Sigmoid colon (tissue), 7 donors: ENCODE data around the gene RYR3. TPM values are rescaled to one million over a fixed set of nuclear protein-coding genes. Genes with fewer than 3 reads are reported as not detected.

Experiments
- DNase-seq: peaks from one replicate; pipeline ENCODE4 v3.0.0-alpha.2; 2019
- H3K27ac ChIP-seq, 4 donors: fragments of 200-600 bp; sonication (generic); one replicate each; pipeline ENCODE4 v1.5.1; 2016 to 2019; ENCODE audit warnings: mild to moderate bottlenecking in 1 of 4
- H3K27me3 ChIP-seq, 3 donors: fragments of 200-600 bp; sonication (generic); one replicate each; pipeline ENCODE4 v1.5.1; 2019; ENCODE audit warnings: mild to moderate bottlenecking in 1 of 3
- H3K36me3 ChIP-seq, 4 donors: fragments of 200-600 bp; sonication (generic); one replicate each; pipeline ENCODE4 v1.5.1; 2016 to 2019
- H3K4me1 ChIP-seq, 4 donors: fragments of 200-600 bp; sonication (generic); one replicate each; pipeline ENCODE4 v1.5.1; 2017 to 2019
- H3K4me3 ChIP-seq, 4 donors: fragments of 200-600 bp; sonication (generic); one replicate each; pipeline ENCODE4 v1.5.1; 2017 to 2019; ENCODE audit warnings: mild to moderate bottlenecking in 2 of 4, moderate library complexity in 1 of 4
- H3K9me3 ChIP-seq, 4 donors: fragments of 200-600 bp in 3 of 4; sonication (generic) in 3 of 4; one replicate each; pipeline versions ENCODE4 v1.5.1 to v1.6.1; 2013 to 2019
- CTCF ChIP-seq, 4 experiments: fragments of 450-650 bp in 3 of 4; fragments of 200-600 bp in 1 of 4; IDR thresholded peaks; one replicate each; pipeline ENCODE4 v1.5.1; 2016 to 2019; ENCODE audit warnings: antibody characterized with exemption in 4 of 4, mild to moderate bottlenecking in 3 of 4, moderate library complexity in 2 of 4
- EP300 ChIP-seq, 4 donors: sonication (generic); formaldehyde crosslinking; IDR thresholded peaks; one replicate each; pipeline ENCODE4 v1.6.1; 2017; ENCODE audit warnings: antibody characterized with exemption in 4 of 4
- POLR2A ChIP-seq, 2 donors: fragments of 450-650 bp; IDR thresholded peaks; one replicate each; pipeline ENCODE4 v1.6.1; 2016; ENCODE audit warnings: antibody characterized with exemption in 2 of 2, mild to moderate bottlenecking in 2 of 2, moderate library complexity in 2 of 2
- POLR2AphosphoS5 ChIP-seq, 4 donors: sonication (generic); formaldehyde crosslinking; IDR thresholded peaks; one replicate each; pipeline ENCODE4 v1.6.1; 2017; ENCODE audit warnings: antibody characterized with exemption in 4 of 4
- WGBS, 2 donors: extraction: QIAGEN DNeasy Blood & Tissue Kit; methylation state at CpG; one replicate each; pipeline ENCODE4 v1.1.7; 2013; 5-methylcytosine and 5-hydroxymethylcytosine counted together
- intact Hi-C: fragments of 100-400 bp; cut with DNase I; formaldehyde crosslinking; loops from one replicate; pipeline ENCODE4 v1.15.1; 2023
- polyA plus RNA-seq, 3 donors: library from polyadenylated mRNA; stranded (reverse); fragments of 200-250 nt; gene quantifications; one replicate each; pipeline ENCODE4 v1.2.3, GENCODE V29; 2013
- total RNA-seq, 4 donors: library from RNA; depleted of rRNA; stranded (reverse); fragments of >200 nt; gene quantifications; one replicate each; pipeline ENCODE4 v1.1.0, GENCODE V29; 2016
- donor health status: healthy with polysubstance abuse.
- donor health status: Bipolar disorder and iron deficiency.
- donor health status: healthy.

The RYR3 gene
- total and polyA plus RNA-seq, 7 donors, result 0.38 to 29.1 (median 10.5) TPM; not detected in 1

DNA sequence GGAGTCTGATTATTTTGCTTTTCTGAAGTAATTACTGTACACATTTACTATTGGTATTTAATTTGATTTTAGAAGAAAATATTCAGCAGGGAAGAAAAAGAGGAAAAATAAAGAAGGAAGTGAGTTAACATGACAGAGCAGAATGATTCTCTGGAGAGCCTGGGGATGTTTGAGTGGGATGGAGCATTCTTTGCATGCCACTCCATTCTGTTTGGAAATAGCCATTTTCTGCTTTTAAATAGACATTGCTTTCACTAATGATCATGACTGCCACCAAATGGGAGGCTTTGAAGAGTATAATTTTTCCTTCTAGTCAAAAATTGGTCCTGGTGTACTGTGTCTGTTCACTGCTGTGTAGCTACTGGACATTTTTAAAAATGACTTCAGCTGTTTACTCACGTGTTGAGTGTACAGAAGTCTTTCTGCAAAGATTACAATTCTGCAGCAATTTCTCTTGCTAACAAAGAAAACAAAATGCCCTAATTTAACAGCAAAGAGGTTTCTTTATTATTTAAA is 196.1 kb downstream of the RYR3 start:
- Histone ChIP-seq H3K4me3 (no peak overlapping the region), H3K27ac (no peak overlapping the region), H3K4me1 (no peaks in the 10 kb centered on the region), H3K27me3 (no peaks in the 10 kb centered on the region), H3K9me3 (no peaks in the 10 kb centered on the region), H3K36me3 (peaks cover 0 to 8% (median 0%) of the 10 kb centered on the region in 4 donors)
- 25 to 52% methylated on average over 1 of the region's 1 CpG for WGBS, 2 donors
- intact Hi-C loops, result no loop called here
- no peak for TF ChIP-seq EP300 (IDR thresholded peaks at IDR 0.05)
- TF ChIP-seq CTCF (IDR thresholded peaks at IDR 0.05), result no peak
- TF ChIP-seq POLR2AphosphoS5 (IDR thresholded peaks at IDR 0.05), result no peak
- TF ChIP-seq POLR2A (IDR thresholded peaks at IDR 0.05), result no peak
- no peak for DNase-seq

DNA sequence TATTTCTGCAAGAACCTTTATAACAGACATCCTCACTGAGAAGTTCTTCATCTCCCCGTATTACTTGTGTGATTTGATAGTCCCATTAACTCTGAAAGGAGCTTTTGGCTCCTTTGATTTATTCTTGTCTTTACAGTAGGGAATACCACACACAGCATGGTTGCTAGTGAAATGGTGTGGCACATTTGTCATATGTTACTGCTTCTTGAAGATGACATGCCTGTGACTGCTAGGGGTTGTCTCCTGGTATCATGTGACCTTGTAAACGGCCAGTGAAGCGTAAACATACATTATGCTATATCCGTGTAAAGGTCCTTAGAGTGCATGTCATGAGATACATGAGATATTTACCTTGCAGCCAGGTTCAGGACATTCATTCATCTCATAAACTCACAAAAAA is 197.9 kb downstream of the RYR3 start:
- Histone ChIP-seq H3K9me3 (no peaks in the 10 kb centered on the region), H3K27ac (no peak overlapping the region), H3K4me1 (peaks cover 0 to 8% (median 3%) of the 10 kb centered on the region in 4 donors), H3K4me3 (no peak overlapping the region), H3K36me3 (peaks cover 0 to 6% (median 0%) of the 10 kb centered on the region in 4 donors), H3K27me3 (no peaks in the 10 kb centered on the region)
- intact Hi-C loops, result no loop called here
- TF ChIP-seq CTCF (IDR thresholded peaks at IDR 0.05) (no peak), POLR2A (IDR thresholded peaks at IDR 0.05) (no peak), EP300 (IDR thresholded peaks at IDR 0.05) (no peak), POLR2AphosphoS5 (IDR thresholded peaks at IDR 0.05) (no peak)
- no peak for DNase-seq
- 50 to 65% methylated on average over 4 of the region's 4 CpGs for WGBS, 2 donors

DNA sequence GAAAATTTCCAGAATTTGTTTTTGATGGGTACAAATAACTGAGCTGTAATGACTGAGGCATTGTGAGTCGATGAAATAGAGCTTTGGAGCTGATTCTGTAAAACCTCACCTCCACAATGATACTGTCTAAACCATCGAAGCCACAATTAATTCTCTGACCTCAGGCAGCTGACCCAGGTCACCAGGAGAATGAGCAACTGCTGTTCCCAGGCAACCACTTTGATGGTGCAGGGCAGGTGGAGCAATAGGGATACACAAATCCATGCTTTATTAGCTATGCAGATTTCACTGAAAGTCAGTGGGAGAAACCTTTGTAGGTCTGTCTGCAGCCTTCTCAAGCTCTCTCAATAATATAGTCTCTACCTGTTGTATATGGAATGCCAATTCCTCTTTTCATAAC is 204.4 kb downstream of the RYR3 start:
- no peak overlapping the region for H3K4me3 ChIP-seq
- H3K9me3 ChIP-seq, result no peaks in the 10 kb centered on the region
- DNase-seq, result no peak
- intact Hi-C loops, result no loop called here
- H3K27me3 ChIP-seq, result no peaks in the 10 kb centered on the region
- WGBS, 2 donors, result 66 to 83% methylated on average over 2 of the region's 2 CpGs
- H3K27ac ChIP-seq, result no peak overlapping the region
- H3K36me3 ChIP-seq, result no peaks in the 10 kb centered on the region
- peaks cover 0 to 8% (median 3%) of the 10 kb centered on the region in 4 donors for H3K4me1 ChIP-seq
- TF ChIP-seq CTCF (IDR thresholded peaks at IDR 0.05) (no peak), POLR2AphosphoS5 (IDR thresholded peaks at IDR 0.05) (no peak), EP300 (IDR thresholded peaks at IDR 0.05) (no peak), POLR2A (IDR thresholded peaks at IDR 0.05) (no peak)

DNA sequence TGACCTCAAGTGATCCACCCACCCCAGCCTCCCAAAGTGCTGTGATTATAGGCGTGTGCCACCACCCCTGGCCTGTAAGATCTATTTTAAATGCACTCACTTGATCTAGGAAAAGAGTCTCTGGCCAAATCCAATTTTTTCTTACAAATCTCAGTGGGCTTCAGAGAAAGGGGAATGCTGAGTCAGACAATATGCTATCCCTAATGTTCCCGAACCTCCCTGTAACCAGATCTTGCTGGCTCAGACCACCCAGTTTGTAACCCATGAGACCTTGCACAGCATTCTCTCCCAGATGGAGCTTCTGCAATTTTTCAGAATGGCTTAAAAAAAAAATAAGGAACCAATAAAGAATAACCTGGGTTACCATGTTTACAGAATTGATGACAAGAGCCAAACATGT is 205.8 kb downstream of the RYR3 start:
- TF ChIP-seq EP300 (IDR thresholded peaks at IDR 0.05) (no peak), CTCF (IDR thresholded peaks at IDR 0.05) (no peak), POLR2AphosphoS5 (IDR thresholded peaks at IDR 0.05) (no peak)
- intact Hi-C loops, result no loop called here
- Histone ChIP-seq H3K27me3 (no peaks in the 10 kb centered on the region), H3K4me3 (no peak overlapping the region), H3K9me3 (no peaks in the 10 kb centered on the region), H3K4me1 (peaks cover 0 to 8% (median 3%) of the 10 kb centered on the region in 4 donors), H3K36me3 (no peaks in the 10 kb centered on the region), H3K27ac (no peak overlapping the region)
- no peak for DNase-seq
- 65 to 81% methylated on average over 2 of the region's 2 CpGs for WGBS, 2 donors

DNA sequence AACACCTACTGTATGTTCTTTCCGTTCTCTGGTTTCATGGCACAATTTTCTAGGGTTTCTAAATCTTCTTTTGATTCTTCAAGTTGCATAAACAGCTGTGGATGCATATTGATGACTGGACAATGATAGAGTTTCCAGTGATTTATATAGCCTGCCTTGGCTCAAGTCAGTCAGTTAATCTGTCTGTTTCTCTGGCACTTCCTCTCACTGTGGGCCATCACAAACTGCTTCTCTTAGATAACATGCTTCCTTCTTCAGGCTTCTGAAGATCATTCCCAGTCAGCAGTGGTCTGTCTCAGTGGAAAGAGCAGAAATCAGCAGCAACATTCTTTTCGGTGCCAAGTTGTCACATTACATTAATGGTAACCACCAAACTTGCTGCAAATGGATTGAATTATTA is 207.2 kb downstream of the RYR3 start:
- H3K27me3 ChIP-seq, result no peaks in the 10 kb centered on the region
- H3K9me3 ChIP-seq, result no peaks in the 10 kb centered on the region
- DNase-seq, result no peak
- intact Hi-C loops, result no loop called here
- H3K4me3 ChIP-seq, result no peak overlapping the region
- H3K36me3 ChIP-seq, result no peaks in the 10 kb centered on the region
- no peak overlapping the region for H3K27ac ChIP-seq
- WGBS, 2 donors, result 44 to 77% methylated on average over 2 of the region's 2 CpGs
- H3K4me1 ChIP-seq, result no peaks in the 10 kb centered on the region
- no peak for TF ChIP-seq POLR2AphosphoS5 (IDR thresholded peaks at IDR 0.05)
- TF ChIP-seq POLR2A (IDR thresholded peaks at IDR 0.05), result no peak
- no peak for TF ChIP-seq CTCF (IDR thresholded peaks at IDR 0.05)
- TF ChIP-seq EP300 (IDR thresholded peaks at IDR 0.05), result no peak
